Erythroblast (primary cell): ENCODE results near the gene EFNA3.

ENCODE experiments used
- DNase-seq, 2 experiments: peaks; one replicate each; lab custom pipeline; 2025; lab: John Stamatoyannopoulos, UW
- GATA1 ChIP-seq: IDR thresholded peaks from 2 replicates; pipeline ENCODE4 v1.6.1; 2011; ENCODE audit warnings: low read depth, mild to moderate bottlenecking, control low read depth, low read length, moderate library complexity
- POLR2A ChIP-seq: IDR thresholded peaks from 2 replicates; pipeline ENCODE4 v1.6.1; 2011; ENCODE audit warnings: mild to moderate bottlenecking, low read length

The EFNA3 gene

GRCh38 chr1:155078469-155079209 lies at the start of gene EFNA3:
Gene EFNA3, plus strand, starts transcription at chr1:155078837. Its CDS starts 105 bp downstream, at chr1:155078942.
- DNase-seq: peak; percentile 75 to 85
- TF ChIP-seq GATA1 (no peak), POLR2A (no peak)

GRCh38 chr1:155029513-155030242 lies 49.0 kb upstream of the EFNA3 start:
- DNase-seq: no peak
- TF ChIP-seq GATA1 (no peak), POLR2A (no peak)

GRCh38 chr1:155030243-155030795 lies 48.3 kb upstream of the EFNA3 start:
- TF ChIP-seq GATA1 (no peak), POLR2A (no peak)
- DNase-seq: no peak

- DNase-seq: no peak
- TF ChIP-seq GATA1 (no peak), POLR2A (no peak)
These were observed 47.7 kb upstream of the EFNA3 start for GRCh38 chr1:155030899-155031298.

GRCh38 chr1:155032886-155033285 lies 45.8 kb upstream of the EFNA3 start:
- TF ChIP-seq POLR2A (no peak), GATA1 (no peak)
- no peak for DNase-seq

- DNase-seq: no peak
- no peak for TF ChIP-seq GATA1
- no peak for TF ChIP-seq POLR2A
These were observed 45.1 kb upstream of the EFNA3 start, which contains the start of the genes DCST1 and DCST2 for GRCh38 chr1:155033524-155033923. Gene DCST1, plus strand, starts transcription at chr1:155033824. Its CDS starts 213 bp downstream, at chr1:155034037. Gene DCST2, minus strand, starts transcription at chr1:155033781. Its CDS starts 80 bp downstream, at chr1:155033701.

GRCh38 chr1:155034318-155035208 lies 44.1 kb upstream of the EFNA3 start:
- no peak for TF ChIP-seq POLR2A
- TF ChIP-seq GATA1: no peak
- no peak for DNase-seq

GRCh38 chr1:155035936-155036335 lies 42.7 kb upstream of the EFNA3 start:
- TF ChIP-seq POLR2A: no peak
- DNase-seq: no peak

GRCh38 chr1:155037043-155037442 lies 41.6 kb upstream of the EFNA3 start:
- TF ChIP-seq GATA1 (no peak), POLR2A (no peak)
- DNase-seq: no peak

GRCh38 chr1:155037851-155038441 lies 40.7 kb upstream of the EFNA3 start:
- no peak for DNase-seq
- TF ChIP-seq GATA1: no peak

GRCh38 chr1:155038602-155039307 lies 39.9 kb upstream of the EFNA3 start:
- DNase-seq: no peak
- no peak for TF ChIP-seq GATA1
- no peak for TF ChIP-seq POLR2A

GRCh38 chr1:155039308-155039669 lies 39.3 kb upstream of the EFNA3 start:
- TF ChIP-seq GATA1 (no peak), POLR2A (no peak)
- no peak for DNase-seq
